ENCODE data around the gene TRIM59. TPM values are rescaled to one million over a fixed set of nuclear protein-coding genes. Genes with fewer than 3 reads are reported as not detected.

Gene TRIM59
- total and polyA plus RNA-seq, 10 of the 15 experiments (the other 5 are each of a cell fraction or from before 2014, with no cell fraction given): 14.4 to 105 (median 33.3) TPM

DNA sequence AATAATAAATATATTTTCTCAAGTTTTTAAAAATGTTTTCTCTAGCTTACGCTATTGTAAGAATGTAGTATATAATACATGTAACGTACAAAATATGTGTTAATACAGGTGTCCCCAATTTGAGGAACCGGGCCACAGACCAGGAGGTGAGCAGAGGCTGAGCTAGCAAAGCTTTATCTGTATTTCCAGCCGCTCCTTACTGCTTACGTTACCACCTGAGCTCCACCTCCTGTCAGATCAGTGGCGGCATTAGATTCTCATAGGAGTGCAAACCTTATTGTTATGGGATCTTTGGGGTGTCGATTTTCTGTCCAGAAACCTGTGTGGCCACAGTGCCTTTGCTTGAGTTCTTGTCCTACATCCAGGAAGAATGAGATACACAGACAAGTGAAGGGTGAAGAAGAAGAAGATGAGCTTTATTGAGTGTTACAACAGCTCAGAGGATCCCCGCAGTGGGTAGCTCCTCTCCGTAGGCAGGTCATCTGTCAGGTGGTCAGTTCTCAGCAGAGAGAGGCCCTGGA, 9.9 kb upstream of the TRIM59 start (continued):
- TF ChIP-seq CEBPB (IDR thresholded peaks at IDR 0.05; ENCODE audit: borderline replicate concordance in 1 of 2, low read depth in 2 of 2, low read length in 2 of 2) (no peak), CREM (IDR thresholded peaks at IDR 0.05; ENCODE audit: low read depth) (no peak), ZZZ3 (IDR thresholded peaks at IDR 0.05; ENCODE audit: control insufficient read depth, insufficient read length, low read depth) (no peak)

DNA sequence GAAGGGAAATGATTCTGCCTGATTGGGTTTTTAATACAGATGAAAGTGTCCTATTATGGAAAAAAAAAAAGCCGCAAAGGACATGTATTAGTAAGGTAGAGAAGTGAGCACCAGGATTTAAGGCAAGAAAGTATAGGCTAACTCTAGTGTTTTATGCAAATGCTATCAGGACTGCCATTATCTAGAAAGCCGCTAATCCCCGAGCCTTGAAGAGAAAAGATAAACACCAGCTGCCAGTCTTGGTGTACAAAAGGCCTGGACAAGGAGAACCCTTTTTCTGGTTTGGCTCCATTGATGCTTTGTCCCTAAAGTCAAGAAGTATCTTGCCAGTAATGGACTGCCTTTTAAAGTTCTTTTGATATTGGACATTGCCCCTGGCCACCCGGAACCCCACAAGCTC, 8.6 kb upstream of the TRIM59 start:
- ChIA-PET RAD21 (ENCODE audit: unreplicated experiment) (interaction anchor here (0.7 kb wide), 1 partner anchor 15 kb away, joined by 3 read pairs; no protein-coding TSS in a partner anchor), CTCF (no interaction called here), POLR2A (interaction anchor here (2.6 kb wide), 1 partner anchor 8 kb away, joined by 10 read pairs; the partner anchor contains the start of gene TRIM59), SMC1A (ENCODE audit: uncharacterized antibody, unreplicated experiment) (interaction anchor here (0.9 kb wide), 1 partner anchor 89 kb away, joined by 3 read pairs; no protein-coding TSS in a partner anchor)
- DNase-seq (ENCODE audit: low read depth, low spot score) (no peak), ATAC-seq (no peak), FAIRE-seq (no peak)
- Histone ChIP-seq H2AFZ (ENCODE audit: control insufficient read depth, low read depth, low read length) (no peak overlapping the region), H3K27me3 (replicated peaks in 1 of 2; ENCODE audit: control insufficient read depth in 2 of 2, insufficient read depth in 2 of 2, low read length in 1 of 2) (no peaks in the 10 kb centered on the region; a peak in 1 of 4 replicates), H3K36me3 (ENCODE audit: control insufficient read depth in 2 of 2, insufficient read depth in 2 of 2, low read length in 1 of 2) (no peaks in the 10 kb centered on the region), H3K27ac (ENCODE audit: control insufficient read depth, insufficient read depth) (no peak overlapping the region), H3K4me1 (ENCODE audit: control insufficient read depth, insufficient read depth, low read length) (no peaks in the 10 kb centered on the region), H4K20me1 (ENCODE audit: control insufficient read depth, insufficient read depth) (no peaks in the 10 kb centered on the region), H3K9me3 (replicated peaks; ENCODE audit: control insufficient read depth, insufficient read depth, low read length) (no peaks in the 10 kb centered on the region; the same call in 2 of the 3 replicates), H3K4me2 (ENCODE audit: control insufficient read depth, insufficient read depth) (no peak overlapping the region), H3K79me2 (ENCODE audit: control insufficient read depth, insufficient read depth, low read length) (no peaks in the 10 kb centered on the region), H3K9ac (ENCODE audit: control insufficient read depth, insufficient read depth, low read length) (no peak overlapping the region), H3K4me3 (no peak overlapping the region)
- TF ChIP-seq KLF5 (IDR thresholded peaks at IDR 0.05; ENCODE audit: partially characterized antibody) (no peak), ZNF384 (IDR thresholded peaks at IDR 0.05; ENCODE audit: borderline replicate concordance, low read depth, low read length) (no peak), TARDBP (IDR thresholded peaks at IDR 0.05; ENCODE audit: borderline replicate concordance) (no peak)
- in situ Hi-C loops (cut with MboI) (no loop called here), intact Hi-C loops (cut with micrococcal nuclease; ENCODE audit: unreplicated experiment) (no loop called here)
- no TSS peak for BruUV-seq (replicated peaks)
- WGBS (ENCODE audit: insufficient coverage, insufficient replicate concordance, low lambda C conversion rate, missing lambda C conversion rate): 79% methylated on average over 4 of the region's 4 CpGs
